ENCODE measurements around the gene GABRG3. TPM values are rescaled to one million over a fixed set of nuclear protein-coding genes. Genes with fewer than 3 reads are reported as not detected.

GABRG3 gene
- total and polyA plus RNA-seq, 2 donors, result 0.71 to 2.0 TPM

DNA sequence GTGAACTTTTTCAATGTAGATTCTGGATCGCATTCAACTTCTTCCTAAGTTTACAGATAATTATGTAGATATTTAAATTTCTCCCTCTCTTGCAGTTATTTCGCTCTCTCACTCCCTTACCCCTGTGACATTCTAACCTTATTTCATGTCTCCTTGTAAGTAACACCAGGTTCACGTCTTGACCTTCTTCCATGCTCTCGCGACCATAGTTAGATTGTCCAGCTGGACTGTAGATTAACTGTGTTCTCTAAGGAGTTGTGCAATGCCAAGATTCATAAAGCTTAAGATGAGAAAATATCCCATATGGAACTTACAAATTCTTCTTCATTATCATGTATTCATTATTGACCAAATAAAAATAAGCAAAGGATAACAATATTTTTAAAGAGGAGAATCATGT lies 430.5 kb downstream of the GABRG3 start:
- no peaks in the 10 kb centered on the region for H3K4me1 ChIP-seq (ENCODE audit: control insufficient read depth in 2 of 2, insufficient read depth in 2 of 2, low read length in 2 of 2)
- no peaks in the 10 kb centered on the region for H3K36me3 ChIP-seq (ENCODE audit: control insufficient read depth in 2 of 2, insufficient read depth in 2 of 2, low read length in 1 of 2)
- no peaks in the 10 kb centered on the region for H3K27me3 ChIP-seq (ENCODE audit: control insufficient read depth in 2 of 2, insufficient read depth in 1 of 2, low read length in 1 of 2)
- H3K27ac ChIP-seq (ENCODE audit: low read depth in 1 of 2, low read length in 1 of 2), result no peak overlapping the region
- 92% methylated on average over 5 of the region's 5 CpGs for WGBS
- H3K9me3 ChIP-seq (ENCODE audit: control insufficient read depth in 2 of 2, insufficient read depth in 1 of 2, low read length in 1 of 2), result peaks cover 0 to 7% of the 10 kb centered on the region in 2 donors
- H3K4me3 ChIP-seq (ENCODE audit: low read length in 2 of 2), result no peak overlapping the region
- DNase-seq (ENCODE audit: low read depth in 6 of 9, low spot score in 9 of 9), result no peak

DNA sequence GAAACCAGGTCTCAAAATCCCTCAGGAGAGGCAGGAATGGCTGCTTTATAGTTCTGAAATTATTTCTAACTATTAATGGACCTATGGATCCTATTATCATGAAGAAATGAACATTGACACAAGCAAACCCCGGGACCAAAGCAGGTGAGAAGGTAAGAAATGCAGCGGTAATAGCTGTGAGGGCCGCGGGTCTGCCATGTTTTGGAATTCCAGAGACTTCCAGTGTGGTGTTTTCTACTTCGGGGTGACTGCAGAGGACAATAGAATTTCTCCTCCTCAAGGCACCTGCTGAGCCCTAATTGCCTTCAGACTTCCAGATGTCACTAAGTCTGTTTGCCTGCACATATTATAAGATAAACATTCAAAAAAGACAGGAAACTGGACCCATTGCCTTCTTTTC lies 437.4 kb downstream of the GABRG3 start:
- 93% methylated on average over 5 of the region's 5 CpGs for WGBS
- no peaks in the 10 kb centered on the region for H3K4me1 ChIP-seq (ENCODE audit: control insufficient read depth in 2 of 2, insufficient read depth in 2 of 2, low read length in 2 of 2)
- H3K4me3 ChIP-seq (ENCODE audit: low read length in 2 of 2), result no peak overlapping the region

DNA sequence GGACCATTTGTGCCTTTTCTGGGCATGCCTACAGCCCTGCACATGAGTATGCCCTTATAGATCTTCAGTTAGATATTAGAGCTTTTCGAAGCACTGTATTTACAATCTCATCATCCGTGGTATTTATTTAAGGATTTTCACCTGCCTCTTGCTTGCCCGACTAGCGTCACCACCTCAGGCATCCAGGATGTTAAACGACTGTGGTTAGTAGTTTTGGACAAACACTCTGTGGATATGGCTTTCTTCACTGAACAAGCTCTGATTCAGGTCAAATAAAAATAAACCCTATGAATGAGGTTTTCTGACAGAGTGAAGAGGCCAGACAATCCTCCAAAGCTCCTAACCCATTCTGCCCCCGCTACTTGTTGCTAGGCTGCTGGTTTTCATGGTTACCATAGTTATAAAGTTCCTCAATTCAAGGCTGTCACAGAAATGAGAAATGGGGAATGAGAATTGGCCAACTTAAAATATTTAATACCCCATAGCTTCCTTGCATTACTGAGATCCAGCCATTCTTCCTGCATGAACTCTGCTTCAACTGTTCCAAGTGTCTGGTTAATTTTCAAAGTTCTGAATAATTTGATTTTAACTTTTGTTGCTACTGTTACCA lies 440.1 kb downstream of the GABRG3 start:
- H3K27me3 ChIP-seq (ENCODE audit: control insufficient read depth in 2 of 2, insufficient read depth in 1 of 2, low read length in 1 of 2), result no peaks in the 10 kb centered on the region
- H3K27ac ChIP-seq (ENCODE audit: low read depth in 1 of 2, low read length in 1 of 2), result no peak overlapping the region
- H3K36me3 ChIP-seq (ENCODE audit: control insufficient read depth in 2 of 2, insufficient read depth in 2 of 2, low read length in 1 of 2), result no peaks in the 10 kb centered on the region
- no peak overlapping the region for H3K4me3 ChIP-seq (ENCODE audit: low read length in 2 of 2)
- H3K4me1 ChIP-seq (ENCODE audit: control insufficient read depth in 2 of 2, insufficient read depth in 2 of 2, low read length in 2 of 2), result no peaks in the 10 kb centered on the region
- WGBS, result 91% methylated on average over 6 of the region's 6 CpGs
- DNase-seq (ENCODE audit: low read depth in 6 of 9, low spot score in 9 of 9), result no peak
- no peaks in the 10 kb centered on the region for H3K9me3 ChIP-seq (ENCODE audit: control insufficient read depth in 2 of 2, insufficient read depth in 1 of 2, low read length in 1 of 2)

More for the DNA sequence above, 437.4 kb downstream of the GABRG3 start:
- H3K27ac ChIP-seq (ENCODE audit: low read depth in 1 of 2, low read length in 1 of 2), result no peak overlapping the region
- no peaks in the 10 kb centered on the region for H3K27me3 ChIP-seq (ENCODE audit: control insufficient read depth in 2 of 2, insufficient read depth in 1 of 2, low read length in 1 of 2)
- no peaks in the 10 kb centered on the region for H3K36me3 ChIP-seq (ENCODE audit: control insufficient read depth in 2 of 2, insufficient read depth in 2 of 2, low read length in 1 of 2)
- peaks cover 0 to 7% of the 10 kb centered on the region in 2 donors for H3K9me3 ChIP-seq (ENCODE audit: control insufficient read depth in 2 of 2, insufficient read depth in 1 of 2, low read length in 1 of 2)
- DNase-seq (ENCODE audit: low read depth in 6 of 9, low spot score in 9 of 9), result no peak

DNA sequence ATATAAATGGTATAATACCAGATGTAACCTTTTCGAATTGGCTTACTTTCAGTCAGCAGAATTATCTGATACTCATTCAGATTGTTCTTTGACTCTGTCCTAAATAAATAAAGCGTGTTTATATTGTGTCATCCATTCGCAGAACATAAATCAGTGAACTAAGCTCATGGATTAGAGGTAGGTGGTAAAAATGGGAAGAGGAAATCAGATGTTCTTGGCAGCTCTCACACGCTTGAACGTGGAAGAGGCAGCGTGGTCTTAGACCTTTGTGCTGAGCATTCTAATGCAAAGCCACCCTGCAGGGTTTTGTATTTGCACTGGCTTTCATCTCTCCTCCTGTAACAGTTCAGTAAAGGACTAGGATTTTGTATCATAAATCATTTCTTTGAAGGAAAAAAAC lies 441.4 kb downstream of the GABRG3 start:
- Histone ChIP-seq H3K36me3 (ENCODE audit: control insufficient read depth in 2 of 2, insufficient read depth in 2 of 2, low read length in 1 of 2) (no peaks in the 10 kb centered on the region), H3K4me1 (ENCODE audit: control insufficient read depth in 2 of 2, insufficient read depth in 2 of 2, low read length in 2 of 2) (no peaks in the 10 kb centered on the region), H3K9me3 (ENCODE audit: control insufficient read depth in 2 of 2, insufficient read depth in 1 of 2, low read length in 1 of 2) (no peaks in the 10 kb centered on the region), H3K4me3 (ENCODE audit: low read length in 2 of 2) (no peak overlapping the region), H3K27me3 (ENCODE audit: control insufficient read depth in 2 of 2, insufficient read depth in 1 of 2, low read length in 1 of 2) (no peaks in the 10 kb centered on the region), H3K27ac (ENCODE audit: low read depth in 1 of 2, low read length in 1 of 2) (no peak overlapping the region)
- no peak for DNase-seq (ENCODE audit: low read depth in 6 of 9, low spot score in 9 of 9)
- WGBS, result 50% methylated on average over 6 of the region's 6 CpGs

DNA sequence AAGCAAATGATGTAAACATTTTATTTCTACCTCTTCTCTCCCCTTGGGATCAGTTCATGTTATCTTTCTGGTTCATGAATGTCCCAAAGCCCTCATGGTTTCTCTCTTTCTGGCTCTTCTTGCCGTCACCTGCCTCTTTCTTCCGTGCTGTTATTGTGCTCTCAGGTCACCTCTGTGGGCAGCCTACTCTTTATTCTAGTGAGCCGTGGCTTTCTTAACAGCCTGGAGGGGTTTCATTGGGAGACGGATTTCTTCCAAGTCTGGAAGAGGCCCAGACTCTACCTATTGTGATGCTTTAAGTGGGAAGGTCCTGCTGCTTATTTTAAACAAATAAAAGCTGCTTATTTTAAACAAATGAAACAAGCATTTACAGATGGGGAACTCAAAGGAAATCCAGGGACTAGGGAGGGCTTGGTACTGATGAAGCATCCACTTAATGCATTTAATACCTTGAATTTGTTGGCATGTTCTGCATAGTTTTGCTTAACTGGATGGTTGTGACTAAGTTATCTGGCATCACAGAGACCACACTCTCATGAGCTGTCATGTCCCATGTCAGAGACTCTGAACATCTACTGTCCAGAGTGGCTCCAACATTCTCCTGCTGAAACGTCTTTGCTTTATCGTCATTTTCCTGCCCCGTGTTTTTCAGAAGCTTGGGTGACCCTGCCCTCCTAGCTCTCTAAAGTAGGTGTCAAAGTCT lies 443.3 kb downstream of the GABRG3 start:
- H3K4me3 ChIP-seq (ENCODE audit: low read length in 2 of 2), result no peak overlapping the region
- no peaks in the 10 kb centered on the region for H3K4me1 ChIP-seq (ENCODE audit: control insufficient read depth in 2 of 2, insufficient read depth in 2 of 2, low read length in 2 of 2)
- H3K9me3 ChIP-seq (ENCODE audit: control insufficient read depth in 2 of 2, insufficient read depth in 1 of 2, low read length in 1 of 2), result no peaks in the 10 kb centered on the region
- whole genome bisulfite sequencing, result 85% methylated on average over 7 of the region's 7 CpGs
- no peaks in the 10 kb centered on the region for H3K27me3 ChIP-seq (ENCODE audit: control insufficient read depth in 2 of 2, insufficient read depth in 1 of 2, low read length in 1 of 2)
- no peak for DNase-seq (ENCODE audit: low read depth in 6 of 9, low spot score in 9 of 9)
- H3K27ac ChIP-seq (ENCODE audit: low read depth in 1 of 2, low read length in 1 of 2), result no peak overlapping the region
- no peaks in the 10 kb centered on the region for H3K36me3 ChIP-seq (ENCODE audit: control insufficient read depth in 2 of 2, insufficient read depth in 2 of 2, low read length in 1 of 2)

DNA sequence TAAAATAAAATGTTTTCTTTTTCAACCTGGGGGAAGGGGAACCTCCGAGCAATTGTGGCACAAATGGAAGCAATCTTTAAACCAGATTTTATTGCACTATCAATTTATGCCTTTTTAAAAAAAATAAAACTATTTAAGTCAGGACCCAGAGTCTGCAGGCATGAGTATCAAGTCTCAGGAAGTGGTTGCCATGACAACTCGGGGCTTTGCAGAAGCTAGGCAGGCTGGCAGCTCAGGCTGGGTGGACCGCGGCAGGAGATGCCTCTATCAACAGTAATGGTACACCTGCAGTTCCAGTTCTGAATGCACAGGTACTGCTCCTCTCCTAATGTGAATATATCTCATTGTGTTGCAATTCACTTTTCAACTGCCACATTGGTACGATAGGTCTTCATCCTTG lies 447.7 kb downstream of the GABRG3 start:
- Histone ChIP-seq H3K4me1 (ENCODE audit: control insufficient read depth in 2 of 2, insufficient read depth in 2 of 2, low read length in 2 of 2) (no peaks in the 10 kb centered on the region), H3K27me3 (ENCODE audit: control insufficient read depth in 2 of 2, insufficient read depth in 1 of 2, low read length in 1 of 2) (no peaks in the 10 kb centered on the region), H3K27ac (ENCODE audit: low read depth in 1 of 2, low read length in 1 of 2) (no peak overlapping the region), H3K4me3 (ENCODE audit: low read length in 2 of 2) (no peak overlapping the region), H3K9me3 (ENCODE audit: control insufficient read depth in 2 of 2, insufficient read depth in 1 of 2, low read length in 1 of 2) (no peaks in the 10 kb centered on the region), H3K36me3 (ENCODE audit: control insufficient read depth in 2 of 2, insufficient read depth in 2 of 2, low read length in 1 of 2) (no peaks in the 10 kb centered on the region)
- WGBS, result 30% methylated on average over 5 of the region's 5 CpGs
- DNase-seq (ENCODE audit: low read depth in 6 of 9, low spot score in 9 of 9), result peak in 5 of 9 donors; percentile 2 to 13 (median 5)

DNA sequence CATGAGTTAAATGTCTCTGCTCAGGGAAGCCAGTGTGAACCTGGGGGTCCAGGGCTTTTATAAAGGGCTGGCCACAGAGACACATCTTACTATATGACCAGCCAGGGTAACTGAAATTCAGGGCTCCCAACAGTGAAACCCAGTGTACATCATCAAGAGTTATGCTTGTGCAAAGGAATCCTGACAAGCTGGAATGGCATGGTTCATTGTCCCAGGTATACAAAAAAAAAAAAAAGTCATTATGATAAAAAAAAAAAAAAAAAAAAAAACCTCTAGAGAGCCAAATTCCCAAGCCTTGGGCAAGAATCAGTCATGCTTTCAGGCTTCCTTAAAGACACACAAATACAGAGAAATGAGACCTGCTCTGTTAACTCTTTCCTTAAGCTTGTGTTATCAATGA lies 452.0 kb downstream of the GABRG3 start:
- Histone ChIP-seq H3K4me1 (ENCODE audit: control insufficient read depth in 2 of 2, insufficient read depth in 2 of 2, low read length in 2 of 2) (no peaks in the 10 kb centered on the region), H3K27ac (ENCODE audit: low read depth in 1 of 2, low read length in 1 of 2) (no peak overlapping the region)

DNA sequence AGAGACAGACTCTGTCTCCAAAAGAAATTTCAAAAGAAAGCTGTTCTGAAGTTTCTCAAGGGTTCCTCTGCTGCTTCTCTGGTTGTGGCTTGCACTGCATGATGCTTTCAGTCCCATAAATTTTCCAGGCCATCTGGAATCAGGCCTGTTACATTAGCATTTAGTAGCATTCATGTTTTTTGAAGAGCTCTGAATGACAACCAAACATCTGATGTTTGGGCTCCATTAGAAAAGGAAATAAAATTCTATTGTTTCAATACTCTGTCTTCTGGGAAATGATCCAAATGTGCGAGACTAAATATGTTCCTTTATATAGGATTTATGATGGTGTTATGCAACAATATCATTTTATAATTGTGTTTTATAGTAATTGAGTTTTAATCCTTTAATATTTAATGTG lies 455.8 kb downstream of the GABRG3 start:
- Histone ChIP-seq H3K27ac (ENCODE audit: low read depth in 1 of 2, low read length in 1 of 2) (no peak overlapping the region), H3K9me3 (ENCODE audit: control insufficient read depth in 2 of 2, insufficient read depth in 1 of 2, low read length in 1 of 2) (no peaks in the 10 kb centered on the region), H3K27me3 (ENCODE audit: control insufficient read depth in 2 of 2, insufficient read depth in 1 of 2, low read length in 1 of 2) (no peaks in the 10 kb centered on the region), H3K4me1 (ENCODE audit: control insufficient read depth in 2 of 2, insufficient read depth in 2 of 2, low read length in 2 of 2) (no peaks in the 10 kb centered on the region), H3K4me3 (ENCODE audit: low read length in 2 of 2) (no peak overlapping the region), H3K36me3 (ENCODE audit: control insufficient read depth in 2 of 2, insufficient read depth in 2 of 2, low read length in 1 of 2) (no peaks in the 10 kb centered on the region)
- 78% methylated on average over 1 of the region's 1 CpG for WGBS
- no peak for DNase-seq (ENCODE audit: low read depth in 6 of 9, low spot score in 9 of 9)

More for the DNA sequence above, 452.0 kb downstream of the GABRG3 start:
- H3K27me3 ChIP-seq (ENCODE audit: control insufficient read depth in 2 of 2, insufficient read depth in 1 of 2, low read length in 1 of 2), result no peaks in the 10 kb centered on the region
- H3K36me3 ChIP-seq (ENCODE audit: control insufficient read depth in 2 of 2, insufficient read depth in 2 of 2, low read length in 1 of 2), result no peaks in the 10 kb centered on the region
- no peak overlapping the region for H3K4me3 ChIP-seq (ENCODE audit: low read length in 2 of 2)
- DNase-seq (ENCODE audit: low read depth in 6 of 9, low spot score in 9 of 9), result no peak
- H3K9me3 ChIP-seq (ENCODE audit: control insufficient read depth in 2 of 2, insufficient read depth in 1 of 2, low read length in 1 of 2), result no peaks in the 10 kb centered on the region

DNA sequence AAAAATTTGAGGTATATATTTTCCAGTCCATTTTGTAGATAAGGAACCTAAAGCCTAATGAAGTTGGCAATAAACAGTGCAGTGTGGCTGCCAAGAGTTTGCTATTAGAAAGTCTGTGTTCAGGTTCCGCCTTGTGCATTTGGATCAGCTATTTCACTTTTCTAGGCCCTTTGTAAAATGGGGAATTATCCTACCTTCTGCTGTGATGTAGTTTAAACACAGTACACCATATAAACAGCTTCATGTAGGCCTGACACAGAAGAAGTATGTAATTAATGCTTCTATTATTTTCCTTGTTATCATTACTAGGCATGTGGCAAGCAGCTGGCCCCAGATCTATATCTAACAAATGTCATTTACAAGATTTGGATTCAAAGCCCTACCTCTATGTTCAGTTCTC lies 456.3 kb downstream of the GABRG3 start:
- H3K9me3 ChIP-seq (ENCODE audit: control insufficient read depth in 2 of 2, insufficient read depth in 1 of 2, low read length in 1 of 2), result no peaks in the 10 kb centered on the region
- no peak for DNase-seq (ENCODE audit: low read depth in 6 of 9, low spot score in 9 of 9)
- H3K36me3 ChIP-seq (ENCODE audit: control insufficient read depth in 2 of 2, insufficient read depth in 2 of 2, low read length in 1 of 2), result no peaks in the 10 kb centered on the region
- H3K4me3 ChIP-seq (ENCODE audit: low read length in 2 of 2), result no peak overlapping the region
- H3K27me3 ChIP-seq (ENCODE audit: control insufficient read depth in 2 of 2, insufficient read depth in 1 of 2, low read length in 1 of 2), result no peaks in the 10 kb centered on the region
- WGBS, result 95% methylated on average over 1 of the region's 1 CpG
- no peaks in the 10 kb centered on the region for H3K4me1 ChIP-seq (ENCODE audit: control insufficient read depth in 2 of 2, insufficient read depth in 2 of 2, low read length in 2 of 2)
- H3K27ac ChIP-seq (ENCODE audit: low read depth in 1 of 2, low read length in 1 of 2), result no peak overlapping the region
